ENCODE results near the gene RPL6.

The RPL6 gene

DNA sequence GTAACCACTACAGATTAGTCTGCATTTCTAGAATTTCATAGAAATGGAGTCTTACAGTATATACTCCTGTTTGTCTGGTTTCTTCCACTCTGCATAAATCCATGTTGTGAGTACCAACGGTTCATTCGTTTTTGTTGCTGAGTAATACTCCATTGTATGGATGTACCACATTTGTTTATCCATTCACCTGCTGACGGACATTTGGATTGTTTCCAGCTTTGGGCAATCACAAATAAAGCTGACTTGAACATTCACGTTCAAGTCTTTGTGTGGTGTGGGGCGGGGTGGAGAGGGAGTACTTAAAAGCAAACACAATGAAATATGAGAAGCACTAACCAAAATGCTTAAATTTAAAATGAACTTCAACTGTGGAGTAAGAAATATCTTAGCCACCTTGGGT is 34.3 kb downstream of the RPL6 start:
- no peak for DNase-seq

GRCh38 chr12:112374166-112374740 is 35.2 kb downstream of the RPL6 start:
- no peak for DNase-seq

- DNase-seq = no peak
These were observed 38.4 kb downstream of the RPL6 start for GRCh38 chr12:112370868-112371510.

GRCh38 chr12:112370199-112370598 is 39.2 kb downstream of the RPL6 start:
- no peak for DNase-seq

DNA sequence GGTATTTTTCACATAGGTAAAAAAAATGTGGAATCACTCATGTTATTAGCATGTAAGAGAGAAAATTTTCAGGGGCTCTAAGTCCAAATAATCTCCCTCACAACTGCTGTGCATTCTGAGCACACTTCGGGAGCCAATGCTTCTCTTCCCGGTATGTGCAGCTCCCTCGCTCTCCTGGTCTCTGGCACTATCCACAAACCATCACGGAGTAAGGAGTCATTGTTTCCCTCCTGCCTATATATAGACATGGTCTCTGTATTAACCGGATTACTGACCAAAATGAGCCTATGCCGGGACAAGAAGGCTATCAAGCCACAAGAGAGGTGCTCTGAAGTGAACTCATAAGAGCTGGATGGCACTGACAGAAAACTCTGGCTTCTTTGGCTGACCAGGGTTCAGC is 40.5 kb downstream of the RPL6 start:
- no peak for DNase-seq

- no peak for DNase-seq
These were observed 41.4 kb downstream of the RPL6 start for GRCh38 chr12:112367965-112368364.

GRCh38 chr12:112362310-112362709 is 47.1 kb downstream of the RPL6 start:
- DNase-seq = no peak

- no peak for DNase-seq
These were observed 48.1 kb downstream of the RPL6 start for GRCh38 chr12:112361271-112361670.

- no peak for DNase-seq
These were observed 50.1 kb downstream of the RPL6 start for GRCh38 chr12:112359290-112359689.

- DNase-seq = no peak
These were observed 52.2 kb downstream of the RPL6 start for GRCh38 chr12:112357214-112357613.
